Large intestine (tissue), 12 donors: ENCODE data around the gene INTS13. TPM values are rescaled to one million over a fixed set of nuclear protein-coding genes. Genes with fewer than 3 reads are reported as not detected.
A peak's percentile ranks its signal among the peaks of the same experiment; 100 is the strongest.

Source experiments
- DNase-seq, 2 donors: peaks; one replicate each; pipeline versions ENCODE4 v3.0.0 to v3.0.0-alpha.2; 2013
- H3K27ac ChIP-seq: one replicate; pipeline ENCODE4 v1.5.1; 2013; ENCODE audit warnings: low read length
- H3K27me3 ChIP-seq: 2 replicates; pipeline ENCODE4 v1.6.1; 2013; ENCODE audit warnings: low read length; ENCODE audit not compliant: control insufficient read depth, insufficient read depth
- H3K36me3 ChIP-seq: 2 replicates; pipeline ENCODE4 v1.6.1; 2013; ENCODE audit warnings: low read length; ENCODE audit not compliant: control insufficient read depth, insufficient read depth
- H3K4me1 ChIP-seq: one replicate; pipeline ENCODE4 v1.6.1; 2013; ENCODE audit warnings: low read length; ENCODE audit not compliant: control insufficient read depth, insufficient read depth
- H3K4me3 ChIP-seq: one replicate; pipeline ENCODE4 v1.5.1; 2013; ENCODE audit warnings: low read length
- H3K9me3 ChIP-seq: one replicate; pipeline ENCODE4 v1.6.1; 2013; ENCODE audit warnings: mild to moderate bottlenecking, low read depth, low read length, moderate library complexity; ENCODE audit not compliant: control insufficient read depth
- whole genome bisulfite sequencing: methylation state at CpG from one replicate; pipeline ENCODE4 v1.1.5; 2013; ENCODE audit warnings: low lambda C conversion rate; ENCODE audit not compliant: insufficient coverage; 5-methylcytosine and 5-hydroxymethylcytosine counted together
- long read RNA-seq, 11 donors: transcript quantifications; one replicate each; lab custom pipeline, GENCODE V29; 2026
- polyA plus RNA-seq: library from polyadenylated mRNA; unstranded; fragments of 120-200 nt; gene quantifications from one replicate; pipeline ENCODE4 v1.2.1, GENCODE V29; 2013

Gene INTS13, protein sequence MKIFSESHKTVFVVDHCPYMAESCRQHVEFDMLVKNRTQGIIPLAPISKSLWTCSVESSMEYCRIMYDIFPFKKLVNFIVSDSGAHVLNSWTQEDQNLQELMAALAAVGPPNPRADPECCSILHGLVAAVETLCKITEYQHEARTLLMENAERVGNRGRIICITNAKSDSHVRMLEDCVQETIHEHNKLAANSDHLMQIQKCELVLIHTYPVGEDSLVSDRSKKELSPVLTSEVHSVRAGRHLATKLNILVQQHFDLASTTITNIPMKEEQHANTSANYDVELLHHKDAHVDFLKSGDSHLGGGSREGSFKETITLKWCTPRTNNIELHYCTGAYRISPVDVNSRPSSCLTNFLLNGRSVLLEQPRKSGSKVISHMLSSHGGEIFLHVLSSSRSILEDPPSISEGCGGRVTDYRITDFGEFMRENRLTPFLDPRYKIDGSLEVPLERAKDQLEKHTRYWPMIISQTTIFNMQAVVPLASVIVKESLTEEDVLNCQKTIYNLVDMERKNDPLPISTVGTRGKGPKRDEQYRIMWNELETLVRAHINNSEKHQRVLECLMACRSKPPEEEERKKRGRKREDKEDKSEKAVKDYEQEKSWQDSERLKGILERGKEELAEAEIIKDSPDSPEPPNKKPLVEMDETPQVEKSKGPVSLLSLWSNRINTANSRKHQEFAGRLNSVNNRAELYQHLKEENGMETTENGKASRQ
- polyA plus RNA-seq: 20.8 TPM
- long read RNA-seq, donor 1, partial matches to known transcripts: 0 of 1 reads
- long read RNA-seq, donor 1, other reads (novel, unspliced or antisense): 0 of 1 reads
- long read RNA-seq, donor 2, partial matches to known transcripts: 0 of 3 reads
- long read RNA-seq, donor 2, other reads (novel, unspliced or antisense): 0 of 3 reads
- long read RNA-seq, donor 3: 0 reads
- long read RNA-seq, donor 4: 0 reads
- long read RNA-seq, donor 5, partial matches to known transcripts: 16 of 27 reads
- long read RNA-seq, donor 5, other reads (novel, unspliced or antisense): 10 of 27 reads
- long read RNA-seq, donor 6, partial matches to known transcripts: 0 of 1 reads
- long read RNA-seq, donor 6, other reads (novel, unspliced or antisense): 0 of 1 reads
- long read RNA-seq, donor 7, partial matches to known transcripts: 0 of 2 reads
- long read RNA-seq, donor 7, other reads (novel, unspliced or antisense): 0 of 2 reads
- long read RNA-seq, donor 8, partial matches to known transcripts: 0 of 1 reads
- long read RNA-seq, donor 8, other reads (novel, unspliced or antisense): 0 of 1 reads
- long read RNA-seq, donor 9: 0 reads
- long read RNA-seq, donor 10, partial matches to known transcripts: 0 of 3 reads
- long read RNA-seq, donor 10, other reads (novel, unspliced or antisense): 0 of 3 reads
- long read RNA-seq, donor 11, partial matches to known transcripts: 0 of 1 reads
- long read RNA-seq, donor 11, other reads (novel, unspliced or antisense): 0 of 1 reads

DNA sequence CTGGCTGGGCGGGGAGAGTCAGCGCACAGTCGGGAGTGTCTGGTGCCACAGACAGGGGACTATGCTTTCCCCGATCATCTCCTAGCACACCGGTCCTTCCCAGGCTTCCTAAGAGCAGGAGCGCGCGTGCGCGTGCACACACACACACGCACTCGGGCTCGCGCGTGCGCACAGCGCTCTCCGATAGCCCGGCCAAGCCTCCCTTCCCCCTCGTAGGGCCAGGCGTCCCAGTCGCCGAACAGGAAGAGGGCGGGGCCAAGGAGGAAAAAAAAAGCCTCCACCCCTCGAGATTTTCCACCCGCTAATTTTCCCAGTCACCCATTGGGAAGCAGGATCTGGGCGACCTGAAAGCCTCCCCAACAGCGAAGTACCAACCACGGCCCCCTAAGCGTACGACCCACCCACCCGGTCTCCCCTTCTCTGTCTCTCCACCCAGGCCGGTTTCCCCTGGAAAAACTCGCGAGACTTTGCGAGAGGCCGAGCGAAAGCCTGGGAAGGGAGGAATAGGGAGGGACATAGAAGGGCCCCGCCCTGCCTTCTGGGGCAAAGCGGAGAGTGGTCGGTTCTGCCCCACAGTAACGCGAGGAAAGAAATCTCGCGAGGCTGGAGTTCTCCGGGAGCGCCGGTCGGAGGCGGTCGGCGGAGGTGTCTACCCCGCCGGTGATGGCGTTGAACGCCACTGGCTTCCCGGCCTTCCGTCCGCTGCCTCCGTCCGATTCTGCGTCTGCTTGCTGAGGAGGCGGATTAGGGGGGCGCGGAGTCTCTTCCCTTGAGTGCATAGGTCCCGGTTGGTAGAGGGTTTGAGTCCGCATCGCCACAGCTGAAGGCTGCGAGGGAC, at the start of gene INTS13, which contains the start of gene FGFR1OP2:
TSS of gene INTS13 (minus strand) at position 119 of the 838 bp plus-strand sequence. CDS start 1,178 bp downstream, outside the sequence.
TSS of gene FGFR1OP2 (plus strand) at position 608 of the 838 bp plus-strand sequence. CDS start 15,689 bp downstream, outside the sequence.
- Histone ChIP-seq H3K4me1 (peaks cover 8% of the 10 kb centered on the region), H3K27me3 (no peaks in the 10 kb centered on the region), H3K4me3 (peak within 1 kb of the TSS; percentile 98), H3K27ac (peak within 1 kb of the TSS; percentile 97), H3K36me3 (no peaks in the 10 kb centered on the region), H3K9me3 (no peaks in the 10 kb centered on the region)
- WGBS: no CpG with 5 or more reads among the region's 69 CpGs
- peak; percentile 99 for DNase-seq

GRCh38 chr12:26982866-26983265, 45.1 kb upstream of the INTS13 start:
- Histone ChIP-seq H3K27me3 (no peaks in the 10 kb centered on the region), H3K36me3 (peaks cover 25% of the 10 kb centered on the region), H3K9me3 (no peaks in the 10 kb centered on the region), H3K4me3 (no peak overlapping the region), H3K4me1 (no peaks in the 10 kb centered on the region), H3K27ac (no peak overlapping the region)
- no peak for DNase-seq
- 100% methylated on average over 1 of the region's 2 CpGs for WGBS

GRCh38 chr12:26979733-26980132, 42.0 kb upstream of the INTS13 start:
- Histone ChIP-seq H3K4me1 (no peaks in the 10 kb centered on the region), H3K9me3 (no peaks in the 10 kb centered on the region), H3K27ac (no peak overlapping the region), H3K27me3 (no peaks in the 10 kb centered on the region), H3K36me3 (peaks cover 25% of the 10 kb centered on the region), H3K4me3 (no peak overlapping the region)
- DNase-seq: no peak
- no CpG with 5 or more reads among the region's 11 CpGs for WGBS

GRCh38 chr12:26978801-26979200, 41.0 kb upstream of the INTS13 start:
- no peak overlapping the region for H3K4me3 ChIP-seq
- WGBS: 80% methylated on average over 1 of the region's 1 CpG
- no peaks in the 10 kb centered on the region for H3K9me3 ChIP-seq
- H3K27me3 ChIP-seq: no peaks in the 10 kb centered on the region
- H3K27ac ChIP-seq: no peak overlapping the region
- H3K4me1 ChIP-seq: no peaks in the 10 kb centered on the region
- DNase-seq: no peak
- H3K36me3 ChIP-seq: peaks cover 31% of the 10 kb centered on the region

DNA sequence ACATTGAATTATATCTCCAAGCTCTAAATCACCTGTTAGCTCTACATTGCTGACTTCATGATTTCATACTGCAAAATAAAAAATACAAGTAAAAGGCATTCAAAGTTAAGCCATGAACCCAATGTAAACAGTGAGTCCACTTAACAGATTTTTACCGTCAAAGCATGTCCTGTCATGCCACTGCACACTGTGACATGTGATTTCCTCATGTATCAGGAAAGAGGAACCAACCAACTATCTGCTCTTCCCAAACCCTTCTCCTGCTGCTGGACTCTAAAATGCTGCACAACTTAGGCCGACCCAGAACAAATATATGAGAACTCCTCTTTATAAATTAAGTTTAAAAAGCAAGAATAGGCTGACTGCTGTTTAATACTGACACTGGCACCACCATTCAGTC, 38.9 kb upstream of the INTS13 start:
- DNase-seq: no peak
- Histone ChIP-seq H3K36me3 (peaks cover 34% of the 10 kb centered on the region), H3K27me3 (no peaks in the 10 kb centered on the region), H3K4me1 (no peaks in the 10 kb centered on the region), H3K9me3 (no peaks in the 10 kb centered on the region), H3K27ac (no peak overlapping the region), H3K4me3 (no peak overlapping the region)
- WGBS: no CpG with 5 or more reads among the region's 2 CpGs

GRCh38 chr12:26971963-26972362, 34.2 kb upstream of the INTS13 start:
- no peaks in the 10 kb centered on the region for H3K27me3 ChIP-seq
- DNase-seq: no peak
- H3K9me3 ChIP-seq: no peaks in the 10 kb centered on the region
- H3K4me3 ChIP-seq: no peak overlapping the region
- H3K36me3 ChIP-seq: peaks cover 35% of the 10 kb centered on the region
- H3K4me1 ChIP-seq: no peaks in the 10 kb centered on the region
- no peak overlapping the region for H3K27ac ChIP-seq
- no CpG with 5 or more reads among the region's 2 CpGs for WGBS

- Histone ChIP-seq H3K27ac (no peak overlapping the region), H3K4me3 (no peak overlapping the region), H3K36me3 (peaks cover 31% of the 10 kb centered on the region), H3K27me3 (no peaks in the 10 kb centered on the region), H3K4me1 (no peaks in the 10 kb centered on the region), H3K9me3 (no peaks in the 10 kb centered on the region)
- DNase-seq: no peak
- WGBS: no CpG with 5 or more reads among the region's 2 CpGs
Measured at GRCh38 chr12:26970136-26970535, 32.4 kb upstream of the INTS13 start.

DNA sequence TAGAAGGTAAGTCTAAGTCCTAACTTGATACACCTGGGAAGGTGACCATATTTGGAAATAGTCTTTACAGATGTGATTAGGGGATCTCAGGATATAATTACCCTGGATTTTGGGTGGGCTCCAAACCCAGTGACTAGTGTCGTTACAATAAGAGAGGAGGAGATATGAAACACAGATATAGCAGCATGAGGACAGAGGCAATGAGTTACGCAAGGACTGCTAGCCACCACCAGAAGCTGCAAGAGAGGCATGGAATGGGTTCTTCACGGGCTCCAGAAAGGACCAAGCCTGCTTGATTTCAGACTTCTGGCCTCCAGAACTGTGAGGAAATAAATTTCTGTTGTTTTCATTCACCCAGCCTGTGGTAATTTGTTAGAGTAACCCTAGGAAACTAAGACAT, 29.1 kb upstream of the INTS13 start:
- Histone ChIP-seq H3K9me3 (no peaks in the 10 kb centered on the region), H3K27ac (no peak overlapping the region), H3K27me3 (no peaks in the 10 kb centered on the region), H3K36me3 (peaks cover 28% of the 10 kb centered on the region), H3K4me3 (no peak overlapping the region), H3K4me1 (no peaks in the 10 kb centered on the region)
- no CpG with 5 or more reads among the region's 3 CpGs for WGBS
- DNase-seq: no peak

DNA sequence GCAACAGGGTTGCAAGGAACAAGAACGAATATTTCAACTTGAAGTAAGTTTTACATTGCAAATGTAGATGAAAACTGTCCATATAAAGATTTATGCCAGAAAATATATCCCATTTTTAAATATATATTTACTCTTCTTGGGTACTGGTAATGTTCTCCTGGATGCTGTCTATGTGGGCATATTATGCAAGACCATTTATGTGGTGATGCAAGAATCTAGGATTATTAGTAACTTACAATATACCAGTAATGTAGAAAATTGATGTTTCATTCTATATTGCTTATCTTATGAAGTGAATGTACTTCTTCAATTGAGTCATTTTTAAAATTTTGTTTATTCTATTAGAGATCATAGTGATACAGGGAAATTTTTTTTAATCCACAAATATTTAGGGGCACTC, 25.6 kb upstream of the INTS13 start:
- no peak overlapping the region for H3K4me3 ChIP-seq
- no peak for DNase-seq
- WGBS: 86% methylated on average over 1 of the region's 1 CpG
- no peak overlapping the region for H3K27ac ChIP-seq
- no peaks in the 10 kb centered on the region for H3K27me3 ChIP-seq
- no peaks in the 10 kb centered on the region for H3K9me3 ChIP-seq
- peaks cover 24% of the 10 kb centered on the region for H3K36me3 ChIP-seq
- H3K4me1 ChIP-seq: no peaks in the 10 kb centered on the region
